ENCODE data around the gene B3GNT5. TPM values are rescaled to one million over a fixed set of nuclear protein-coding genes. Genes with fewer than 3 reads are reported as not detected.
A peak's percentile ranks its signal among the peaks of the same experiment; 100 is the strongest.

B3GNT5 gene
- total RNA-seq, 4 donors from 2014 or later = 7.9 to 42.0 (median 19.7) TPM

DNA sequence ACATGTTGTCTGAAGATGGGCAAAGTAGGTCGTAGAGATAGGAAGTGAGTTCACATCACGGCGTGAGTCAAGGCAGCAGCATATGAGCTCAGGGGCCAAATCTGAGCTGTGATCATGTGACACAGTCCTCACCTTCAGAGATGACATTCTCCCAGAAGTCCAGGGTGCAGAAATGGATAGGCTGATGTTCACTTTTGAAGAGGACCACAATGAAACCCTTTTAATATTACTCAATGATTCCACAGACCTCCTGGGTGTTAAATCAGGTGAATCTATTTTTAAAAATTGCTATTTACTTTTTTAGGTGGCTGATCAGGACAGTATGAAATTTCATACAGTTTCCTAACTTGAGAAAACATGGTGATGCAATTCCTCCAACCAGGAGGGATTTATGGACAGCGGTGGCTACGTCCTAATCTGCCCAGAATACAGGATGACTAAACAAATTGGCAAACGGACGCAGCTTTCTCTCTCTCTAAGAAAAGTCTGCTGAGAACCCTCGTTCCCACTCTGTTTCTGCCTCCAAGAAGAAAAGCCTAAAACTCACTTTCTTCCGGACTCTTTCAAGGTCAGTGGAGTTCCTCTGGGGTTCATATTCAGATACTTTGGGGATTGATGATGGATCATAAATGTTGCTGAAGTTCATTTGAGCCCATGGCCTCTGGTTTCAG lies 34.4 kb downstream of the B3GNT5 start:
- peak; percentile 72 for ATAC-seq (ENCODE audit: low FRiP score)
- TF ChIP-seq, protein P1, sequence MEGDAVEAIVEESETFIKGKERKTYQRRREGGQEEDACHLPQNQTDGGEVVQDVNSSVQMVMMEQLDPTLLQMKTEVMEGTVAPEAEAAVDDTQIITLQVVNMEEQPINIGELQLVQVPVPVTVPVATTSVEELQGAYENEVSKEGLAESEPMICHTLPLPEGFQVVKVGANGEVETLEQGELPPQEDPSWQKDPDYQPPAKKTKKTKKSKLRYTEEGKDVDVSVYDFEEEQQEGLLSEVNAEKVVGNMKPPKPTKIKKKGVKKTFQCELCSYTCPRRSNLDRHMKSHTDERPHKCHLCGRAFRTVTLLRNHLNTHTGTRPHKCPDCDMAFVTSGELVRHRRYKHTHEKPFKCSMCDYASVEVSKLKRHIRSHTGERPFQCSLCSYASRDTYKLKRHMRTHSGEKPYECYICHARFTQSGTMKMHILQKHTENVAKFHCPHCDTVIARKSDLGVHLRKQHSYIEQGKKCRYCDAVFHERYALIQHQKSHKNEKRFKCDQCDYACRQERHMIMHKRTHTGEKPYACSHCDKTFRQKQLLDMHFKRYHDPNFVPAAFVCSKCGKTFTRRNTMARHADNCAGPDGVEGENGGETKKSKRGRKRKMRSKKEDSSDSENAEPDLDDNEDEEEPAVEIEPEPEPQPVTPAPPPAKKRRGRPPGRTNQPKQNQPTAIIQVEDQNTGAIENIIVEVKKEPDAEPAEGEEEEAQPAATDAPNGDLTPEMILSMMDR (IDR thresholded peaks at IDR 0.05) = no peak
- DNase-seq (ENCODE audit: low spot score) = no peak

- no peak for ATAC-seq (ENCODE audit: low FRiP score)
- TF ChIP-seq, protein P1 (IDR thresholded peaks at IDR 0.05) = no peak
These were observed 35.1 kb downstream of the B3GNT5 start for GRCh38 chr3:183288117-183288516.

DNA sequence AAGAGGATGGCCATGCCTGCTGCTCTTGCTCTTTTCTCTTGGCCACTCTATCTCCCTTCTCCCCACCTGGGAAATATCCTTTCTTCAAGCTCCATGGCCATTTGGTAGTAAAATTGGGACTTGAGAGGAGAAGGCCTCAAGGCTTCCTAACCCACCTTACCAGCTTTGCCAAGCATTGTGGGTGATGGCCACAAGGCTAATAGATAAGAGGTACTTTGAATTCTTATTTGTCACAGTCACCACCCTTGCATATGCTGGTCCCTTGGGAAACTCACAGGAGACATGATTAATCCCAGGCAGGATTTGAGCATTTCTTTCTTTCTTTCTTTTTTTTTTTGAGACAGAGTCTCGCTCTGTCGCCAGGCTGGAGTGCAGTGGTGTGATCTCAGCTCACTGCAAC lies 37.2 kb downstream of the B3GNT5 start:
- ATAC-seq (ENCODE audit: low FRiP score) (no peak), DNase-seq (ENCODE audit: low spot score) (no peak)
- TF ChIP-seq, protein P1 (IDR thresholded peaks at IDR 0.05) = no peak

More at GRCh38 chr3:183288117-183288516, 35.1 kb downstream of the B3GNT5 start:
- no peak for DNase-seq (ENCODE audit: low spot score)

DNA sequence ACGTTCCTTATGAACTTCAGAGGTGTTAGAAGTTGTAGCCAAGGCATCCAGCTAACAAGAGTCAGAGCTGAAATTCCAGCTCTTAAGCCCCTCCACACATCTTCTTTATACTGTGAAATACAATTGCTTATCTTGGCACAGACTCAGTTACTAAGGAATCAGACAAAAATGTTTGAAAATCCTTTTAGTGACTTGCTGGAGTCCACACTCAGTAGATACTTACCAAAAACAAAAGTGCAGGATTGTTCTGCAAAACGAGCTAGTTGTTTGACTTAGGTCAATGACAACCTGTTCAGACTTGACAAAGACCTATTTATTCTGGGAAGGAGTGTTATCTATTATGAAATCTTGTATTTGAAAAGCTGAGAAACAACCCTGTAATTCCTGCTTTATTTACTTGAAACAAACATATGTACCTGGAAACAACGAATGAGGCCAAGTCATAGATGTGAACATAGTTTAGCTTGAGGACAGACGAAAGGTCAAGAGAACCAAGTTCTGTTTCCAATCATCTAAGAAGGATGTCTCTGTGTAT lies 38.5 kb downstream of the B3GNT5 start:
- no peak for DNase-seq (ENCODE audit: low spot score)
- TF ChIP-seq, protein P1 (IDR thresholded peaks at IDR 0.05) = no peak
- no peak for ATAC-seq (ENCODE audit: low FRiP score)

DNA sequence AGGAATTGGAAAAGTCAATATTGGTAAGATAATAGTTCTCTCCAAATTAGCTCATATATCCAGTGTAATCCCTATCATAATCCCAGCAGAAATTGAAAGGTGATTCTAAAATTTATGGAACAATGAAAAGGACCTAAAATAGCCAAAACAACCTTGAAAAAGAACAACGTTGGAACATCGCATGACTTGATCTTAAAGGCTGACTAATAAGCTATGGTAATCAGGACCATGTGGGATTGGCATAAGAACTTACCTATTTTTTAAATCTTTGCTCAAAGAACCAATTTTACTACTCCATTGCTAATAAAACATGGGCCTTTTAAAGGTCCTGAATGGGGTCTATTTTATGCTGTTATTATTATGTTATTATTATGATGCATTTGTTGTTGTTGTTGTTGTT lies 40.9 kb downstream of the B3GNT5 start:
- no peak for ATAC-seq (ENCODE audit: low FRiP score)
- TF ChIP-seq, protein P1 (IDR thresholded peaks at IDR 0.05) = no peak
- no peak for DNase-seq (ENCODE audit: low spot score)

DNA sequence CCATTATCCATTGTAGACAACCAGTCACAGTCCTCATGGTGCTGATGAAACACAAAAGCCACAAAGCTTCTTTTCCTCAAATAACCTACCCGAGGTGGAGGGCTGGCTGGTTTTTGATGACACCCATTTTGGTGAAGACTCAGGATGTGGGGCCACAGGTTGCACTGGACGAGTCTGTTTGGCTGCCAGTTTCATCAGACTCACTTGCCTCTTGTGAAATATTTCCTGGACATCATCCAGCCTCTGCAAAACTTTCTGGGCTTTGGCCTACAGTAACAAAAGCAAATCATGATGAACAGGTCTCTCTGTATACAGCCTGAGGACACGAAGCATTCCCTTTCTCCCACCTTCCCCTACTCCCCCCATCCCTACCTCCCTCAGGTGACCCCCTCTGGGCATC lies 42.2 kb downstream of the B3GNT5 start:
- ATAC-seq (ENCODE audit: low FRiP score) (peak; percentile 71), DNase-seq (ENCODE audit: low spot score) (no peak)
- TF ChIP-seq, protein P1 (IDR thresholded peaks at IDR 0.05) = no peak

- no peak for DNase-seq (ENCODE audit: low spot score)
- TF ChIP-seq, protein P1 (IDR thresholded peaks at IDR 0.05) = no peak
- no peak for ATAC-seq (ENCODE audit: low FRiP score)
These were observed 43.9 kb downstream of the B3GNT5 start for GRCh38 chr3:183296944-183297343.

Data from omental fat pad (tissue), 4 donors.